ENCODE data around the gene KLF11.

DNA sequence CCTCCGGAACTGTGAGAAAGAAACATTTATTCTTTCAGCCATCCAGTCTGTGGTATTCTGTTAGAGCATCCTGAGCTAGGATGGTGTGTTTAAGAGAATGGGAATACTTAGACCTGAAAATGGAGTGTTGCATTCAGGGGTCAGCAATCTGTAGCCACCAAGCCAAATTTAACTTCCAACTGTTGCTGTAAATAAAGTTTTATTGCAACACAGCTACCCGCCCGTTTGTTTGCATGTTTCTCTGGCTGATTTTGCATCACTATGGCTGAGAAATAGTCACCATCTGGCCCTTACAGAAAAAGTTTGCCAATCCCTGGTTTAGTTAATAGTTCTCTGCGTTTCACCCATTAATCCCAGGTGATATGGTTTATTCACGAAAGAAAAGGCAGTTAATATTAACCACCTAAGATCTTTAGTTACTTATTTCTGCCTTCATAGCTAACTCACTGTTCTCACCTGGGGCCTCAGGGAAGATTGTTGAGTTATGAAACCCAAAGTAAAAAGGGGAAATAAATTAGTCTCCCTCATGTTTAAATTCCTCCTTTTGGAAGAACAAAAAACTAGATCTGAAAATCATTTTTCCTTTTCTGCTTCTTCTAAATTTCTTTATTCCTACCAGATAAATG, 46.3 kb downstream of the KLF11 start:
- TF ChIP-seq, protein P1, sequence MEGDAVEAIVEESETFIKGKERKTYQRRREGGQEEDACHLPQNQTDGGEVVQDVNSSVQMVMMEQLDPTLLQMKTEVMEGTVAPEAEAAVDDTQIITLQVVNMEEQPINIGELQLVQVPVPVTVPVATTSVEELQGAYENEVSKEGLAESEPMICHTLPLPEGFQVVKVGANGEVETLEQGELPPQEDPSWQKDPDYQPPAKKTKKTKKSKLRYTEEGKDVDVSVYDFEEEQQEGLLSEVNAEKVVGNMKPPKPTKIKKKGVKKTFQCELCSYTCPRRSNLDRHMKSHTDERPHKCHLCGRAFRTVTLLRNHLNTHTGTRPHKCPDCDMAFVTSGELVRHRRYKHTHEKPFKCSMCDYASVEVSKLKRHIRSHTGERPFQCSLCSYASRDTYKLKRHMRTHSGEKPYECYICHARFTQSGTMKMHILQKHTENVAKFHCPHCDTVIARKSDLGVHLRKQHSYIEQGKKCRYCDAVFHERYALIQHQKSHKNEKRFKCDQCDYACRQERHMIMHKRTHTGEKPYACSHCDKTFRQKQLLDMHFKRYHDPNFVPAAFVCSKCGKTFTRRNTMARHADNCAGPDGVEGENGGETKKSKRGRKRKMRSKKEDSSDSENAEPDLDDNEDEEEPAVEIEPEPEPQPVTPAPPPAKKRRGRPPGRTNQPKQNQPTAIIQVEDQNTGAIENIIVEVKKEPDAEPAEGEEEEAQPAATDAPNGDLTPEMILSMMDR (IDR thresholded peaks at IDR 0.05): no peak
- TF ChIP-seq POLR2A (IDR thresholded peaks at IDR 0.05): no peak

All from lower leg skin (tissue), 3 donors.